ENCODE measurements around the gene RHOT2.

The RHOT2 gene

GRCh38 chr16:648071-648780 is 19.7 kb upstream of the RHOT2 start:
- peak; percentile 22 for DNase-seq

- peak; percentile 91 for DNase-seq
Observed at GRCh38 chr16:648781-649589, 18.9 kb upstream of the RHOT2 start, which contains the start of gene WDR90. TSS of gene WDR90 (plus strand) at chr16:649365. CDS start at chr16:649417, 52 bp downstream.

GRCh38 chr16:649631-650030 is 18.3 kb upstream of the RHOT2 start:
- DNase-seq: no peak

- DNase-seq: no peak
Observed at GRCh38 chr16:651844-652243, 16.1 kb upstream of the RHOT2 start.

- DNase-seq: no peak
Observed at GRCh38 chr16:652454-653305, 15.3 kb upstream of the RHOT2 start.

- no peak for DNase-seq
Observed at GRCh38 chr16:654034-654433, 13.9 kb upstream of the RHOT2 start.

- no peak for DNase-seq
Observed at GRCh38 chr16:657487-657886, 10.4 kb upstream of the RHOT2 start.

- no peak for DNase-seq
Observed at GRCh38 chr16:658679-659571, 9.0 kb upstream of the RHOT2 start.

- DNase-seq: no peak
Observed at GRCh38 chr16:659618-660017, 8.3 kb upstream of the RHOT2 start.

- no peak for DNase-seq
Observed at GRCh38 chr16:660132-660458, 7.8 kb upstream of the RHOT2 start.

- DNase-seq: peak; percentile 76
Observed at GRCh38 chr16:660459-661183, 7.3 kb upstream of the RHOT2 start.

GRCh38 chr16:661184-661821 is 6.6 kb upstream of the RHOT2 start:
- no peak for DNase-seq

GRCh38 chr16:662095-662494 is 5.8 kb upstream of the RHOT2 start:
- DNase-seq: no peak

- DNase-seq: no peak
Observed at GRCh38 chr16:662597-662996, 5.3 kb upstream of the RHOT2 start.

- no peak for DNase-seq
Observed at GRCh38 chr16:666572-666971, 1.4 kb upstream of the RHOT2 start.

GRCh38 chr16:667113-667779 is 686 bp upstream of the RHOT2 start:
- no peak for DNase-seq

GRCh38 chr16:668519-669171 is 713 bp downstream of the RHOT2 start:
- no peak for DNase-seq

- DNase-seq: no peak
Observed at GRCh38 chr16:669666-670065, 1.7 kb downstream of the RHOT2 start.

GRCh38 chr16:670485-671352 is 2.8 kb downstream of the RHOT2 start:
- no peak for DNase-seq

Data from fibroblast of skin of scalp (primary cell).